Ascending aorta (tissue), 2 donors: ENCODE data around the gene RAB6B. TPM values are rescaled to one million over a fixed set of nuclear protein-coding genes. Genes with fewer than 3 reads are reported as not detected.

Source experiments
- DNase-seq, 2 donors: peaks; one replicate each; pipeline ENCODE4 v3.0.0-alpha.2; 2019; ENCODE audit warnings: low spot score in 2 of 2
- H3K27ac ChIP-seq, 2 donors: fragments of 200-600 bp; sonication (generic); one replicate each; pipeline ENCODE4 v1.5.1; 2016 to 2017; ENCODE audit warnings: mild to moderate bottlenecking in 1 of 2
- H3K27me3 ChIP-seq: fragments of 200-600 bp; sonication (generic); one replicate; pipeline ENCODE4 v1.5.1; 2017
- H3K36me3 ChIP-seq, 2 donors: fragments of 200-600 bp; sonication (generic); one replicate each; pipeline ENCODE4 v1.5.1; 2016
- H3K4me1 ChIP-seq, 2 donors: fragments of 200-600 bp; sonication (generic); one replicate each; pipeline ENCODE4 v1.5.1; 2016 to 2017; ENCODE audit warnings: mild to moderate bottlenecking in 1 of 2
- H3K4me3 ChIP-seq, 2 donors: fragments of 200-600 bp; sonication (generic); one replicate each; pipeline ENCODE4 v1.5.1; 2016 to 2017; ENCODE audit warnings: mild to moderate bottlenecking in 1 of 2
- H3K9me3 ChIP-seq, 2 donors: fragments of 200-600 bp; sonication (generic); one replicate each; pipeline ENCODE4 v1.5.1; 2016
- intact Hi-C: fragments of 100-400 bp; cut with DNase I; formaldehyde crosslinking; loops from one replicate; pipeline ENCODE4 v1.15.1; 2023
- total RNA-seq: library from RNA; depleted of rRNA; stranded (reverse); fragments of >200 nt; gene quantifications from one replicate; pipeline ENCODE4 v1.1.0, GENCODE V29; 2016
- TF ChIP-seq, protein P1 (sequence below), 3 experiments: fragments of 200-600 bp in 2 of 3; fragments of 450-650 bp in 1 of 3; sonication (generic) in 2 of 3; IDR thresholded peaks; one replicate each; pipeline ENCODE4 v1.5.1; 2016 to 2019; ENCODE audit warnings: antibody characterized with exemption in 3 of 3, mild to moderate bottlenecking in 1 of 3, moderate library complexity in 1 of 3

The RAB6B gene
- total RNA-seq, 1 donor from 2014 or later: 0.75 TPM

DNA sequence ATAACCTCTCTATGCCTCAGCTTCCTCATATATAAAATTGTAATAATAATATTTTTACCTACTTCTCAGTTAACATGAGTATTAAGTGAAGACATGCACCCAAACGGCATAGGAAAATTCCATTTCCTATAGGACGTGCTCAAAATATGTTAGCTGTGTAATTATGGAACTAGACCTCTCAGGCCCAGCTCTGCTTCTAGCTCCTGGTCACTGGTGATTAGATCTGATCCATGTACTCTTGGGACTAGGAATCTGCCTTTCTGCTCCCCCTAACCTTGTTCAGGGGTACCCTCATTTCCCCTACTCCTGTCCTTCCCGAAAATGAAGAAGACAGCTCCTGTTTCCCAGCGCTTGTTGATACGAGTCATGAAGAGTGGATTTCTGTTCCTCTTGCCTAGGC, 119.8 kb downstream of the RAB6B start:
- intact Hi-C loops: no loop called here
- no peak for DNase-seq
- Histone ChIP-seq H3K9me3 (no peaks in the 10 kb centered on the region), H3K27me3 (no peaks in the 10 kb centered on the region), H3K36me3 (no peaks in the 10 kb centered on the region), H3K27ac (no peak overlapping the region), H3K4me3 (no peak overlapping the region), H3K4me1 (no peaks in the 10 kb centered on the region)
- TF ChIP-seq, protein P1, sequence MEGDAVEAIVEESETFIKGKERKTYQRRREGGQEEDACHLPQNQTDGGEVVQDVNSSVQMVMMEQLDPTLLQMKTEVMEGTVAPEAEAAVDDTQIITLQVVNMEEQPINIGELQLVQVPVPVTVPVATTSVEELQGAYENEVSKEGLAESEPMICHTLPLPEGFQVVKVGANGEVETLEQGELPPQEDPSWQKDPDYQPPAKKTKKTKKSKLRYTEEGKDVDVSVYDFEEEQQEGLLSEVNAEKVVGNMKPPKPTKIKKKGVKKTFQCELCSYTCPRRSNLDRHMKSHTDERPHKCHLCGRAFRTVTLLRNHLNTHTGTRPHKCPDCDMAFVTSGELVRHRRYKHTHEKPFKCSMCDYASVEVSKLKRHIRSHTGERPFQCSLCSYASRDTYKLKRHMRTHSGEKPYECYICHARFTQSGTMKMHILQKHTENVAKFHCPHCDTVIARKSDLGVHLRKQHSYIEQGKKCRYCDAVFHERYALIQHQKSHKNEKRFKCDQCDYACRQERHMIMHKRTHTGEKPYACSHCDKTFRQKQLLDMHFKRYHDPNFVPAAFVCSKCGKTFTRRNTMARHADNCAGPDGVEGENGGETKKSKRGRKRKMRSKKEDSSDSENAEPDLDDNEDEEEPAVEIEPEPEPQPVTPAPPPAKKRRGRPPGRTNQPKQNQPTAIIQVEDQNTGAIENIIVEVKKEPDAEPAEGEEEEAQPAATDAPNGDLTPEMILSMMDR (IDR thresholded peaks at IDR 0.05): no peak

DNA sequence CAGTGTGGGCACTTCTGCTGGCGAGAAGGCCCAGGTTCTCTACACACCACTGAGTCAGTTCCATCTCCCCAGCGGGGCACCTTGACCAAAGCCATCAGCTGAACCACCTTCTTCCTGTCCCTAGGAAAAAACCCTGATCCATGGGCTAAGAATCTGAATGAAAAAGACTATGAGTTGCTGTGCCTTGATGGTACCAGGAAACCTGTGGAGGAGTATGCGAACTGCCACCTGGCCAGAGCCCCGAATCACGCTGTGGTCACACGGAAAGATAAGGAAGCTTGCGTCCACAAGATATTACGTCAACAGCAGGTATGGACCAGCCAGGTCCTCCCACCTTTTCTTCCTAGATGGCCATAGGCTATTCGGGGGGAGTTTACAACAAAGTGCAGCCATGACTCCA, 120.4 kb downstream of the RAB6B start:
- no peak for DNase-seq
- Histone ChIP-seq H3K27ac (no peak overlapping the region), H3K9me3 (no peaks in the 10 kb centered on the region), H3K36me3 (no peaks in the 10 kb centered on the region), H3K4me3 (no peak overlapping the region), H3K27me3 (no peaks in the 10 kb centered on the region), H3K4me1 (no peaks in the 10 kb centered on the region)
- intact Hi-C loops: no loop called here
- TF ChIP-seq, protein P1 (IDR thresholded peaks at IDR 0.05): no peak

Other genes starting within 250 kb of the RAB6B start
- 10.6 TPM for gene TOPBP1, start 233.9 kb downstream of the RAB6B start, total RNA-seq
- gene TF, start 149.5 kb downstream of the RAB6B start, total RNA-seq: 62.8 TPM
- gene SRPRB, start 90.1 kb downstream of the RAB6B start, total RNA-seq: 16.1 TPM
- 111 TPM for gene SLCO2A1, start 134.0 kb upstream of the RAB6B start, total RNA-seq